HG03460 (cell line): ENCODE measurements around the gene UTP14C.
"Not testable (repeated sequence)": the region's sequence is repeated elsewhere in the genome, so short reads cannot be mapped to it uniquely, and the experiment has no call there.

ENCODE experiments used
- ATAC-seq: cut with Tn5 transposase; IDR thresholded peaks from one replicate; pipeline ENCODE4 v1.9.1; 2021; ENCODE audit not compliant: unreplicated experiment

The UTP14C gene

GRCh38 chr13:52024481-52024880 is at the start of gene UTP14C:
TSS of gene UTP14C (plus strand) at chr13:52024691. CDS start at chr13:52028805, 4,114 bp downstream.
- ATAC-seq: no peak

- no peak for ATAC-seq
Measured at GRCh38 chr13:51976423-51976822, 48.1 kb upstream of the UTP14C start.

GRCh38 chr13:51976890-51977289 is 47.6 kb upstream of the UTP14C start:
- ATAC-seq: no peak

- ATAC-seq: no peak
Measured at GRCh38 chr13:51977625-51978024, 46.9 kb upstream of the UTP14C start.

- no peak for ATAC-seq
Measured at GRCh38 chr13:51978796-51979556, 45.5 kb upstream of the UTP14C start.

GRCh38 chr13:51980908-51981307 is 43.6 kb upstream of the UTP14C start:
- ATAC-seq: no peak

- ATAC-seq: no peak
Measured at GRCh38 chr13:51981355-51981754, 43.1 kb upstream of the UTP14C start.

- not testable (repeated sequence) for ATAC-seq
Measured at GRCh38 chr13:51983292-51983691, 41.2 kb upstream of the UTP14C start.

- not testable (repeated sequence) for ATAC-seq
Measured at GRCh38 chr13:51984904-51985303, 39.6 kb upstream of the UTP14C start.

GRCh38 chr13:51988988-51989618 is 35.4 kb upstream of the UTP14C start:
- no peak for ATAC-seq

- ATAC-seq: no peak
Measured at GRCh38 chr13:51993713-51994112, 30.8 kb upstream of the UTP14C start.

- ATAC-seq: no peak
Measured at GRCh38 chr13:51995677-51996551, 28.6 kb upstream of the UTP14C start.

- ATAC-seq: no peak
Measured at GRCh38 chr13:51996641-51997040, 27.9 kb upstream of the UTP14C start.

- no peak for ATAC-seq
Measured at GRCh38 chr13:51997186-51997585, 27.3 kb upstream of the UTP14C start.

- no peak for ATAC-seq
Measured at GRCh38 chr13:51997641-51998330, 26.7 kb upstream of the UTP14C start.

- no peak for ATAC-seq
Measured at GRCh38 chr13:51998723-51999509, 25.6 kb upstream of the UTP14C start.

- ATAC-seq: no peak
Measured at GRCh38 chr13:51999510-51999911, 25.0 kb upstream of the UTP14C start.

- ATAC-seq: no peak
Measured at GRCh38 chr13:51999921-52000320, 24.6 kb upstream of the UTP14C start.

GRCh38 chr13:52001120-52001731 is 23.3 kb upstream of the UTP14C start:
- peak; percentile 83 for ATAC-seq

- no peak for ATAC-seq
Measured at GRCh38 chr13:52002361-52002760, 22.1 kb upstream of the UTP14C start.
